Activated CD4-positive, alpha-beta T cell treated with anti-CD3 and anti-CD28 coated beads, Interleukin-10, Interleukin-2, amounts not matched to agents 100 ng/mL and 50 ng/mL, durations not matched to agents 16 hours and 8 hours (primary cell): ENCODE data around the gene PRKCB.
A peak's percentile ranks its signal among the peaks of the same experiment; 100 is the strongest.

Experiments
- DNase-seq: peaks from one replicate; pipeline ENCODE4 v3.0.0-alpha.2; 2020

Gene PRKCB

DNA sequence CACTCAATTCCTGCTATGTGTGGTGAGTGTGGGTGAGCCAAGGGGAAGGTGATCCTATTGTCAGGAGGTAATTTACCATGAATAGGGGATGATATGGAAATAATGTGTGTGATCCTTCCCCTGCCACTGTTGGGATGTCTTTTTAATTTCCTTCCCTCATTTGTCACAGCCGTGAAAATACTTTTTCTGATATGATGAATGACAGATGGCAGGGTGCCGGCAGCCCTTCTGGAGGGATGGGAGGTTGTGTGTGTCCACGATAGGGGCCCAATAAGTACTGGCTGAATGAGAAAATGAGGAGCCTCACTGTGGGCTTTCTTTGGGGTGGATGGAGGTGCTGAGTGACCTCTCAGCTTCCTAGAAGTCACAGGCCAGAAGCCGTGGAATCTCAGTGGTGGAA, 109.5 kb downstream of the PRKCB start:
- DNase-seq, result no peak

DNA sequence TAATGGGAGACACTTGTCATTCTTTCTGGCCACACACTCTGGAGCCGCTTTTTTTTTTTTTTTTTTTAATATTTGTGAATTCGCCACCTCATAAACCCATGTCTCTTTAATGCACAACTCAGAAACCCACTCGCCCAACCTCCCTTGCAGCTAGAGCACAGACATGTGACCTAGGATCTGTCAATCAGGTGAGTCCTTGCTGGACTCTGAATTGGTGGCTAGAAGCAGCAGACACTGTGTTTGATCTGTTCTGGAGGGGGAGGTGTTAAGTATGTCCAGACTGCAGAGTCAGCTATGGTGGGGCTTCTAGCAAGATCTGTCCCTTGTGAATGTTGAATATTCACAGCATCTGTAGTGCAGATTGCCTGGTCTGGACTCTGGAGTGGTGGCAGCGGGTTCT, 112.1 kb downstream of the PRKCB start:
- DNase-seq, result no peak

DNA sequence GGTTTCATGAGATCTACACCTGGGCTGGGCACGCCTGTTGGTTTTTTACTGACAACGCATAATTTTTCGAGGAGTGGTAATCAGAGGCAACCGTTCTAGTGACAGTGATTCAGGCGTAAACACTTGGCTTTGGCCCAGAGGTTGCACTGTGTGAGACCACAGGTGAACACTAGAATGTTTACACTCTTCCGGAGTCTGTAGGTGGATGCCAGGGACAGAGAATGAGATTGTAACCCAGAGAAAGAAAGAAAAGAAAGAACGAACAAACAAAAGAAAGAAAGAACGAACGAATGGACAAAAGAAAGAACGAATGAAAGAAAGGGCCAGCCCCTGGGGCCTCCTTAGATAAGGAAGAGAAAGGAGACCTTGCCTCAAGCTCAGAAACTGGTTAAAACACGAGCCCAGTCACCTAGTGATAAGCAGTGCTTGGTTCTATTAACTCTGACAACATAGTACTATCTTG, 113.2 kb downstream of the PRKCB start:
- DNase-seq, result peak; percentile 62

DNA sequence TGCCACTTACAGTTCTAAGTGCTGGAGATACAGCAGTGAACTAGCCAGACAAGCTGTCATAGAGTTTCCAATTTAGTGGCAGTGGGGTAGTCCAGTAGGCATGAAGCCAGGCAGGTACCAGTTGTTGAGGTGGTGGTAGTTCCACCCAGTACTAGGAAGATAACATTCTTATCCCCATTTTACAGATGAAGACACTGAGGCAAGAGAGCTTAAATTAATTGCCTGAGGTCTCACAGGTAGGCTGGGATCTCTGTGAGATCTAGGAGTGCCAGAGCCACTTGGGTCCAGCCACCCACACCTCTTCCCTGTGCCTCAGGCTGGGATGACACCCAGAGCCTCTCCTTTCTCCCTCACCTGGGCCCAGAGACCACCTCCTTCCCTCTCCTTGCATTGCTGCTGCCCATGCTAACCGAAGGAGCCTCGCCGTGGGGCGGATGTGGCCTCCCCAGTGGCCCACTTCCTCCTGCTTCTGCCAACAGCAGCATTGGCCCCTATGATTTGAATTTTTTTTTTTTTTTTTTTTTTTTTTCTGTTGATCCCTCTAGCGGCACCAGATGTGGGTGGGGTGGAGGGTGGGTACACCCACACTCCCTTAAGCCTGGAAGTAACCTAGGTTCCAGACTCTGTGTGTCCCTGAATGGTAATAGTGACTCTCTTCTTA, 114.0 kb downstream of the PRKCB start:
- DNase-seq, result peak; percentile 81

DNA sequence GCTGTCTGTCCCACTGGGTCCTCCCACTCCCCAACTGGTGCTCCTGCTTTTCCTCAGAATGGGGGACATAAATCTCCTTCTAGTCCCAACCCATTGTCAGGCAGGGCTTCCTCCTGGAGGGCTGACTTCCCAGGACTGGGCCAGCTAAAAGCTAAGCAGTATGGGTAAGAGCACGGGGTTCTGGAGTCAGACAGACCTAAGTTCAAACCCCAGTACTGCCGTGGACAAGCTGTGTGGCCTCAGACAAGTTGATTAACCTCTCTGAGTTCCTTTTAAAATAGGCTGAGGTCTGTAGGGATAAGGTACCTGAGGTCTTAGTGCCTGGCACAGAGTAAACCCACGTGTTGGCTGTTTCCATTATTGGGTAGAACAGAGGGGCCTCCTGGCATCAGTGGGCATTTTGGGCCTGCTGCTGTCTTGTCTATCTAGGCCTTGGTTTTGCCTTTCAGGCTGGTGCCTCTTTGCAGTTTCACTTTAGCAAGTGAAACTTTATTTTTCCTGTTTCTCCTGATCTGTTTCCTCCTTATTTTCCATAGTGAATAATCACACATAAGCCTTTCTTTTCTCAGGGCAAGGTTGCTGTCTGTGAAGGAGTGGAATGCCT, 114.6 kb downstream of the PRKCB start:
- DNase-seq, result no peak

DNA sequence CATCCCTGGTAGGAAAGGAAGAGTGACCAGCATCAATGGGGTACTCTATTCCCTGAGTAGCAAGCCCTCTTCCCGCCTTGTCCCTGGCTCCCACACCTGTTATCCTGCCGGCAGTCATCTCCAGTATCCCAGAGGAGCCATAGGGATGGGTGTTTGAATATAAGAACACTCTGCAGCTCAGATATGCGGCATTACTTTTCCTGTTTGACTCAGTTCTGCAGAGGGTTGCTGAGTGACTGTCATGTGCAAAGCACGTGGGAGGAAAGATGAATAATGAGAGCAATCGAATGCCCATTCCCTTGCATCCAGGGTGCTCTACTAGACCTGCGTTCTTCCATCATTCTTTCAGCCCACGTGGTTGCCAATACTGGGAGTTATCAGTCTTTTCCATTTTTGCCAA, 115.1 kb downstream of the PRKCB start:
- DNase-seq, result peak; percentile 71

DNA sequence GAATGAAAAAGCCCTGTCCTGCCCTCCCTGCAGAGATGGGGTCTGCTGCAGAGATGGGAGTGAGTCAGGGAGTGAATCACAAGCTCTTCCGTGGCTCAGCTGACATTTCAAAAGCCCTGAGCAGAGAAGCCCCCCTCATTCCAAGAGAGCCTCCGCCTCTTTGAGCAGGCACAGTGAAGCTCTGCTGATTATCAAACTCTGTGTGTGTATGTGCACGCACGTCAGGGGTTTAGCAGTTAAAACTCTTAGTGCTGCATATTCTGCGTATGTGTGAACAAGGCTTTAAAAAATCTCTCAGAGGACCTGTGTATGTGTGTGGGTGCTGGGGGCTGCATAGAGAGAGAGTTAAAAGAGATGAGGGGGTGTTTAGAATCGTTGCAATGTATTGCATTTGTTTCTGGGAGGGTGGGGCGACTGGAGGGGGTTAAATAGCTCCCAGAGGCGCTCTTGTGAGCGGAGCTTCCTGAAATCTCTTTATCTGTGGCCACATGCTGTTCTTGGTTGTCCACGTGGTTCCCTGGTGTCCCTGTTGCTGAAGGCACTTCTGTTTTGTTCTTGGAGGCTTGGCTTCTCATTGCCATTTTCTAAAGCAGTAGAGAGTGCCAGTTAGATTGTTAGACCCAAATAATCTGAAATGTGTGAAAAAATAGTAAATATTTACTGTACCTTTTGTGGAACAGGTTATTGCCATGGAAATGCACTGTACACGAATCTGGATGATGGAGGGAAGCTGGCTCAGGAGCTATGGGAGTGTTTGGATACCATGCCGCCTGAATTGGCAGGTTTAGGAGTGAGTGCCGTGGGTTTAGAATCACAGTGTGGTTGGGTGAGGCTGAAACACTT, 116.6 kb downstream of the PRKCB start:
- peak; percentile 30 for DNase-seq

DNA sequence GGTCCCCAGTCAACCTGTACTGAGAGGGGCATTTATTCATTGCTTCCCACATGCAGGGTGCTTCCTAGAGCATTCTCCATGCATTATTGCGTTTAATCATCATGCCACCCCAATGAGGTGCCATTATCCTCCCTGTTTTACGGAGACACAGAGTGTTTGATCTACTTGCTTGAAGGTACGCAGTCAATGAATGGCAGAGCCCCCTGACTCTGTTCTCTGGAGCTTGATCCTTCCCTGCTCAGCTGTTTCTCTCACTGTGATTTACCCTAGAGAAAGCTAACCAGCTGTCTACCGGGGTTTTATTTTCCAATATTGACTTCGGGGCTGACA, 117.2 kb downstream of the PRKCB start:
- DNase-seq, result no peak

DNA sequence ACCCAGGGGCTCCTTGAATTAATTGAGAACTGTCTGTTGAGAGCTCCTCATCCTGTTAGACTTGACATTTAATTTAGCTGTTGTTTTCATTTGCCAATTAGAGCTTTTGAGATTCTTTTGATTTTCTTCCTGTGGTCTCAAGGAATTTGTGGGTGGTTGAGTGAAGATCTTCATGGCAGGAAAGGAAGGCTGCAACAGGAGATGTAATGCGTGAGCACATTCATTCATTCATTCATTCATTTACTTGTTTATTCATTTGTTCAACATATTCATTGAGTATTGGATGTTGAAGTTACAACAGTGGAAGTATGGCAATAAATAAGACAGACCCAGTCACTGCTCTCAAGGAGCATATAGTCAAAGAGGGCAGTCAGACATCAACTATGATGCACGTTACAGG, 117.7 kb downstream of the PRKCB start:
- DNase-seq, result no peak

DNA sequence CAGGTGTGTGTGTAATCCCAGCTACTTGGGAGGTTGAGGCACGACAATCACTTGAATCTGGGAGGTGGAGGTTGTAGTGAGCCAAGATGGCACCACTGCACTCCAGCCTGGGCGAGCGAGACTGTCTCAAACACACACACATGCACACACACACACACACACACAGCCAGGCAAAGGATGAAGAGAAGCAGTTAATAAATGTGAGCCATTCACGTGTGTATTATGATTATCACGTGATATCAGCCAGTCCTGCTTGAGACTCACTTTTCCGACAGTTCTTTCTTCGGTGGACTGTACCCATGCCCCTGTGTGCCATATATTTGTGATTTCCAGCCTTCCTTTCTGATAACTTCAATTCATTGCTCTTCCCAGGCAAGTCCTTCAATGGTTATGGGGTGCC, 119.3 kb downstream of the PRKCB start:
- DNase-seq, result no peak

DNA sequence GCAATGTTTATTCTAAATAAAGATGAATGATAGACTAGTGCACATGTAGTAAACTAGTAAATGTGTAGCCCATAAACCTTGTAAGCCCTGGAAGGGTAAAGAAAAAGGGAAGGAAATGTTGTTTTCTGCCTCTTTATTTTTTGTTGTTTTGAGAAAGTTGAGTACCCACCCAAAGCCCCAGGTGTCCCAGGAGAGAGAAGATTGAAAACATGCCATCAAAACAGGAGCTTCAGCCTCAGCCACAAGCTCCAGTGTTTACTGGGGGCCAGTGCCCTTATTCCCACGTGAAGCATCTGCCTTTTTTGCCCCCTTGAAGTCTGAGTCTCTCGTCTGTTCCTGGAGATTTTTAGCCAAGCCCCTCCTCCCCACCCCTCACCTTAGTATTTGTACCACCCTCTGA, 121.5 kb downstream of the PRKCB start:
- DNase-seq, result no peak

DNA sequence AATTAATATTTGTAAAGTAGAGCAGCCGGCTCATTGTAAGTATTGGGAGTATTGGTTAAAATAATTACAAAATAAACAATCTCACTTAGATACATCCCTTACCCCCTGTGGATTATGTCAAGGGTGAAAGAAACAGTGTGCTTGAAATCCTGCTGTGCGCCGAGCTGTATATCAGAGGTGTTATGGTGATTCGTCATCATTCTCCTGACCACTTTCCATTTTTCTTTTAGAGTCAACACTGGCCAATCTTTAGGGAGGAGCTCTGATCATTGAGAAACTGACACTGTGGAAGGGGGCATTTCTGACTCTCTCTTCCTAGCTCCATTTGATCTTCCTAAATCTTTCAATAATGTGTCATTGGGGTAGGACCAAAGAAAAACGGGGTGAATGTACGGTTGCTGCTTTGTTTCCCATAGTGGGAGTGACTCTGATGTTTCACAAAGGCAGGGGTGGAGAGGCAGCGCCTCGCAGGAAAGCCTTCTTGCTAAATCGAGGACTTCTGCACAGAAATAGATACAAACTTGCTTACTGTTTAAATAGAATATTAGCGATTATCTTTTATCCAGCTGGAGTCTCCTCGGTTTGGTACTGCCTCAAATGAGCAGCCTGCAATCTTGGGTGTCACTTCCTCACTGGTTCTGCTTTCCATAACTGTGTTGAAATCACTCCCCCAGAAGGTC, 123.4 kb downstream of the PRKCB start:
- DNase-seq, result peak; percentile 33

DNA sequence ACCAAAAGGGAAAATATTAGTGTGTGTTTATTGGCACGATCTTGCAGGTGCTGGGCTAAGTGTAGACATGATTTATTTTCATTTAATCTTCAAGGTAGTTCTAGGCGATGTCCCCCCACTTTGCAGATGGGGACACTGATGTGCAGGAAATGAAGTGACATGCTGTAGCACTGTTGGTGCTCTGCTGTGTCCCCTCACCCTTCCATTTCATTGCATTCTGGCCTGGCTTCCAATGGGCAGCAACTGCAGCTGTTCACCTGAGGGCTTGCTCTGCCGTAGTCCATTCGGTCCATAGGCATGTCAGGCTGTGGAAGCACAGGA, 123.9 kb downstream of the PRKCB start:
- no peak for DNase-seq

DNA sequence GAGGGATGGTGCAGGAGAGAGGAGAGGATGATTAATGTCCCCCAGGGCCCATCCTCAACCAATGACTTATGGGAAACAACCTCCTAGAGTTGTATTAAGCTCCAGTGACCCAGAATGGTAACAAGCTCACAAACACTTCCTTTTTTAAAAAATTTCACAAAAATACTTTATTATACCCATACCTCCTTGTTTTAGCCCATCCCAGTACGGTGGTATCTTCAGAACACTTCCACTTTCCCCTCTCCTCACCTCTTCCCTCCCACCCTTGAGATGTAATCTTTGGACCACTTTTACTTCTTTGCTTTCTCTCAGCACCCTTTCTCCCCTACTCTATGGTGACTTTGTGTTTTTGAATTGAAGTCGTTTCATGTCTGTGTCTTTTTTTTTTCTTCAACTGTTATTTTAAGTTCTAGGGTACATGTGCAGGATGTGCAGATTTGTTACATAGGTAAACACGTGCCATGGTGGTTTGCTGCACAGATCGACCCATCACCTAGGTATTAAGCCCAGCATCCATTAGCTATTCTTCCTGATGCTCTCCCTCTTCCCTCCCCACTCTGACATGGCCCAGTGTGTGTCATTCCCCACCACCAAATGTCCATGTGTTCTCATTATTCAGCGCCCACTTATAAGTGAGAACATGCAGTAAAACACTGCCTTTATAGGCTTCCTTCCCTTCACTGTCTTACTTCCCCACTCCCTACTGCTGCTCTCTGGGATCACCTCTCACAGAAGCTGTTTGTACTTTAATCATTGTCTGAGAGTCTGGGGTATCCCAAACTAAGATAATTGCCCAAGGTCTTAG, 124.5 kb downstream of the PRKCB start:
- no peak for DNase-seq

DNA sequence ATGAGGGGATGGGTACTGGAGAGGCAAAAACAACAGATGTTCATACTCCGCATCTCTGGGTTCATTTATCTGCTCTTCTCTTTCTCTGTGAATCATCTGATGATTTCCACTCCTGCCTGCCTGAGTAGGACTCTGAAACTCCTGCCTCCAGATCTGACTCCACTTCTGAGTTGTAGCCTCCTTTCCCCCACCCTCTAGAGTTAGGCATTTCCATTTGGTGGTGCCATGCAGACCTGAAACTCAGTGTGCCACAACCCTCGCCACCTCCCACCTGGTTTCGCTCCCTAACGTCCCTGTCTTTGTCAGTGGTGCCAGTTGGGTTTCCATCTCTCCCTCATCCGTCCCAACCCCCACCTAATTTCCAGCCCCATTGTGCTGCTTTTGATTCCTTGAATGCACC, 126.2 kb downstream of the PRKCB start:
- peak; percentile 77 for DNase-seq

DNA sequence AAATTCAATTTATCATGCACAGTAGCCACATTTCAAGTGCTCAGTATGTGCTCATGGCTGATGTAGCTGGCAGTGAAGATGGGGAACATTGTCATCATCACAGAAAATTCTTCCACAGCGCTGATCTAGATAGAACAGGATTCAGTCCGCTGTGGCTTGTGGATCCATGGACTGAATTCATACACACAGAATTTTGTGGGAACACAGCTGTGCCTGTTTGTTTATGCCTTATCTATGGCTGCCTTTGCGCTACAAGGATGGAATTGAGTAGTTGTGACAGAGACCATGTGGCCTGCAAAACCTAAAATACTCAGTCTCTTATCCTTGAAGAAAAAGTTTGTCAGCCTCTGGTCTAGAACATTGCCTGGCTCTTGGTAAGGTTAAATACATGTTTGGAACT, 128.4 kb downstream of the PRKCB start:
- no peak for DNase-seq

DNA sequence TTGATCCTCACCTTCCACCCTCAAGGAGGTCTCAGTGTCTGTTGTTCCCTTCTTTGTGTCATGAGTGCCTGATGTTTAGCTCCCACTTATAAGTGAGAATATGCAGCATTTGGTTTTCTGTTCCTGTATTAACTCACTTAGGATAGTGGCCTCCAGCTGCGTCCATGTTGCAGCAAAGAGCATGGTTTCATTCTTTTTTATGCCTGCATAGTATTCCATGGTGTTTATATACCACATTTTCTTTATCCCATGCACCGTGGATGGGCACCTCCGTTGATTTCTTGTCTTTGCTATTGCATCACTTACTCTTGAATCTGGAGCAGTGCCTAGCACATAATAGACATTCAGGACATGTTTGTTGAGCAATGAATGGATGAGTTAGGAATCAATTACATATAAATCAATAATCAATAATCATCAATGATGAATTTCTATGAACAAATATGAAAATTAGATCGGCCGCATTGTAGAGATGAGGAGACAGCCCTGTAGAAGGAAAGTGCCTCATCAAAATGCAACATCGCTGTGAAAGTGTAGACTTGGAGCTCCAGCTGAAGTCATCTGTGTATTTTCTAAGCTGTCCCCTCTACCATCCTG, 129.5 kb downstream of the PRKCB start:
- DNase-seq, result no peak

DNA sequence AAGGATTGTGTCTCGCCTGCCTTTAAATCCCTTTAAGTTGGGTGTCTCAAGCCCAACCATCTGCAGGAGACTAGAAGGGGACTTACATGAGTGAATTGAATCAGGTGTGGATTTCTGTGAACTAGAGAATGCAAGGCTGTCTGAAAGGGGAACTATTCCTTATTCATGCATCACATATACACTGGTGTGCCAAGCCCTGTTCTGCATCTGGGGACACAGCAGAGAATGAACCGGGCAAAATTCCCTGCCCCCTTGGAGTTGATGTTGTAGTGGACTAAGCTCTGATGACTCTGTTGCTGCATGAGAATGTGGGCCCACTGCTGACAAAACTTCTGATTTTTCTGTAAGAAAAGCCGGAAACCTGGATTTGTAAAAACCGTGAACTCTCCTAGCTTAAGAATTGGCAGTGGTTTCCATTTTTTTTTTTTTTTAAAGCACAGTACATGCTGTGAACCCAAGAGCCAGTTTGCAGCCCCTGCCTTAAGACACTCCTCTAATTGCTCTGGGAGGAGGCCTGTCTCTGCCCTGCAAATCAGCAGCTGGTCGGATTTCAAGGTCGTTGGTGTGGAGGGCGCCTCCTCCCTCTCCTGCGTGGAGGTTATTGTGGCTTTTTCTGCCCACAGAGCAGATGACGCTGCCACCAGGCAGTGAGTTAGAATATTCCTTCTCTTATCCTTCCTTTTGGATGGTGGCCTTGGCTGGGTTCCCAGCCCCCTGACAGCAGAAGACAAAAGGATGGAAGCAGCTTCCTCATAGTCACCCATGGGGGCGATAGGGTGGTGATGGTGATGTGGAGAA, 131.0 kb downstream of the PRKCB start:
- DNase-seq, result peak; percentile 19

DNA sequence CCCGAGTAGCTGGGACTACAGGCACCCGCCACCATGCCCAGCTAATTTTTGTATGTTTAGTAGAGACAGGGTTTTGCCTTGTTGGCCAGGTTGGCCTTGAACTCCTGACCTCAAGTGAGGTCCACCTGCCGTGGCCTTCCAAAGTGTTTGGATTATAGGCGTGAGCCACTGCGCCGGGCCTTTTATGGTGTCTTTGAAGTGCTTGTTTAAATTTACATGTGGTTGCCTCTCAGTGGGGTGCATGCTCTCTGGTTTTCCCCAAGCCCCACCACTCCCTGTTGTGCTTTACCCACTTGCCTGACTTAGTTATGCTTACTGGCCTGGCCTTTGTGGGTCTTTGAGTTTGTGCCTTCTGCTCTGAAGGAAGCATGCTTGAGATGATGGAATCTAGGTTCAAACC, 132.0 kb downstream of the PRKCB start:
- no peak for DNase-seq

DNA sequence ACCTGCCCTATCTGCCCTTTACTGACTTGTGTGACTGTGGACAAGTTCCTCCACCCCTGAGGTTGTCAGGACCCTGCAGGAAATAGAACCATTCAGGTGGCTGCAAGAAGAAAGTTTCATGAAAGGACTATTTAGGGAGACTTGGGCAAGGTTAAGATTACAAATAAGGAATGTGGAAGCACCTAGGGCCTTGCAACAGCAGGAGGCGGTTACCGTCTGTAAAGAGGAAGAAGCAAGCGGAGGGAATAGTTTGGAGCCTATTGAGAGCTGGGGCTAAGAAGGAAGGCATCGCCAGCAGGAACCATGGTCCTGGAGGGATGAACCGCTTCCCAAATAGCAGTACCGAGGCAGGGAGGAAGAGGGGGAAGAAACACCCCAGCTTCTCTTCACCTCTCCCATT, 132.4 kb downstream of the PRKCB start:
- no peak for DNase-seq

DNA sequence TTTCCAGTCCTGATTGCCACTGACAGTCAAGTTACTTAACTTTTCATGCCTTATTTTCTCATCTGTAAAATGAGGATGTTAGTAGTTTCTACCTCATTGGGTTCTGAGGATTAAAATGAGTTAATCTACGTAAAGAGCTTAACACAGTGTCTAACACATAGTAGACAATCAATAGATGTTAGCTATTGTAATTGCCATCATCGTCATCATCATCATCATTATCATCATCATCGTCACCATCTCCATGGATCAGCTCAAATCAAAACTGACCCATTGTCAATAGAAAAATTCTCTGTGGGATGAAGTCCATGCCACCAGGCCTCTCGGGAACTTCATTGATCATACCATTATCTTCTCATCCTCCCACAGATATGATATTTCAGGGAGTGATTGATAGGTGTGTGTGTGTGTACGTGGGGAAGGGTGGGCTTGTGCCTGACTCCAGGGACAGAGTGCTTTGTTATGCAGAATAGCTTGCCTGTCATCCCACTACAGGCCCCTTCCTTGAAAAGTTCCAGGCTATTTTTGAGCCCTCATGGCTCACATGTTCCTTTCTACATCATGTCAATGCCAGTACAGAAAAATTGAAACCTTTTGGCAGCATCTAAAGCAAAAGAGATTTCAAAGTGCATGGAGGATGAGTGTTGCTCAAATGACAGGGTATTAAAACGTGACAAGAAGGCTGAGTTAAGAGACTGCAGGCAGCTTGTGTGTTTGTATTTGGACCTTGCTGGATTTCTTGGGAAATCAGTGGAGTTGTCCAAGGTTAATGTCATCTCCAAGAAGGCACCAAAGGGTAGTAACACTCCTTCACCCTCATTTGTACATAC, 133.9 kb downstream of the PRKCB start:
- DNase-seq, result no peak
